Loucy (cell line): Measurements from ENCODE around the gene MOB3B.

Experiments used
- H2AFZ ChIP-seq: fragments of 200-600 bp; sonication (generic); 2 replicates; pipeline ENCODE4 v1.6.0; 2016; ENCODE audit warnings: antibody characterized with exemption, mild to moderate bottlenecking, low read length, moderate library complexity
- H3F3A ChIP-seq: fragments of 200-600 bp; 2 replicates; pipeline ENCODE4 v1.6.0; 2016; ENCODE audit warnings: antibody characterized with exemption, low read depth, mild to moderate bottlenecking
- H3K27me3 ChIP-seq: fragments of 200-600 bp; sonication (generic); 2 replicates; pipeline ENCODE4 v1.6.1; 2014; ENCODE audit warnings: low read length, mild to moderate bottlenecking; ENCODE audit not compliant: insufficient read depth, poor library complexity, severe bottlenecking
- H3K36me3 ChIP-seq: fragments of 200-600 bp; sonication (generic); 2 replicates; pipeline ENCODE4 v1.6.1; 2016; ENCODE audit warnings: low read length; ENCODE audit not compliant: insufficient read depth
- H3K4me1 ChIP-seq: fragments of 200-600 bp; sonication (generic); 2 replicates; pipeline ENCODE4 v1.5.1; 2014; ENCODE audit warnings: low read length, mild to moderate bottlenecking; ENCODE audit not compliant: insufficient read depth, poor library complexity, severe bottlenecking
- H3K4me2 ChIP-seq: fragments of 200-600 bp; sonication (generic); 2 replicates; pipeline ENCODE4 v1.6.0; 2014; ENCODE audit warnings: antibody characterized with exemption, low read length, low read depth, mild to moderate bottlenecking; ENCODE audit not compliant: poor library complexity, severe bottlenecking
- H3K4me3 ChIP-seq: fragments of 200-600 bp; sonication (generic); 2 replicates; pipeline ENCODE4 v1.5.1; 2014; ENCODE audit warnings: low read length, mild to moderate bottlenecking, mixed read lengths; ENCODE audit not compliant: poor library complexity, severe bottlenecking
- H3K79me2 ChIP-seq: fragments of 200-600 bp; sonication (generic); 2 replicates; pipeline ENCODE4 v1.6.1; 2014; ENCODE audit warnings: low read length; ENCODE audit not compliant: insufficient read depth
- H3K9ac ChIP-seq: fragments of 200-600 bp; sonication (generic); 2 replicates; pipeline ENCODE4 v1.6.0; 2014; ENCODE audit warnings: mild to moderate bottlenecking, low read depth, low read length, moderate library complexity; ENCODE audit not compliant: poor library complexity, severe bottlenecking
- H3K9me2 ChIP-seq: fragments of 200-600 bp; sonication (generic); replicated peaks from 2 replicates; pipeline ENCODE4 v1.6.1; 2016; ENCODE audit warnings: low read depth, low read length, mixed read lengths
- H3K9me3 ChIP-seq: fragments of 200-600 bp; sonication (generic); 2 replicates; pipeline ENCODE4 v1.6.1; 2014; ENCODE audit warnings: mild to moderate bottlenecking, antibody characterized with exemption, low read length, low read depth; ENCODE audit not compliant: insufficient read depth
- H4K20me1 ChIP-seq: fragments of 200-600 bp; sonication (generic); 2 replicates; pipeline ENCODE4 v1.6.0; 2014; ENCODE audit warnings: antibody characterized with exemption, low read length, mild to moderate bottlenecking; ENCODE audit not compliant: insufficient read depth, poor library complexity, severe bottlenecking
- EZH2phosphoT487 ChIP-seq: fragments of 200-600 bp; IDR thresholded peaks from 2 replicates; pipeline ENCODE4 v1.6.1; 2018; ENCODE audit warnings: antibody characterized with exemption, mild to moderate bottlenecking, moderate library complexity, borderline replicate concordance
- TF ChIP-seq, protein P1 (sequence below): fragments of 200-600 bp; sonication (generic); conservative IDR thresholded peaks from 2 replicates; pipeline ENCODE4 v1.5.1; 2014; ENCODE audit warnings: mild to moderate bottlenecking, antibody characterized with exemption, low read length

The MOB3B gene

GRCh38 chr9:27537756-27538155 is 8.1 kb upstream of the MOB3B start:
- Histone ChIP-seq H3K4me2 (no peak overlapping the region), H4K20me1 (no peaks in the 10 kb centered on the region), H3K27me3 (no peaks in the 10 kb centered on the region), H3K9me2 (no peaks in the 10 kb centered on the region), H3K4me1 (no peaks in the 10 kb centered on the region), H2AFZ (no peak overlapping the region), H3K36me3 (no peaks in the 10 kb centered on the region), H3K4me3 (no peak overlapping the region), H3F3A (no peaks in the 10 kb centered on the region), H3K9ac (no peak overlapping the region), H3K79me2 (no peaks in the 10 kb centered on the region), H3K9me3 (no peaks in the 10 kb centered on the region)
- TF ChIP-seq EZH2phosphoT487 = no peak
- TF ChIP-seq, protein P1, sequence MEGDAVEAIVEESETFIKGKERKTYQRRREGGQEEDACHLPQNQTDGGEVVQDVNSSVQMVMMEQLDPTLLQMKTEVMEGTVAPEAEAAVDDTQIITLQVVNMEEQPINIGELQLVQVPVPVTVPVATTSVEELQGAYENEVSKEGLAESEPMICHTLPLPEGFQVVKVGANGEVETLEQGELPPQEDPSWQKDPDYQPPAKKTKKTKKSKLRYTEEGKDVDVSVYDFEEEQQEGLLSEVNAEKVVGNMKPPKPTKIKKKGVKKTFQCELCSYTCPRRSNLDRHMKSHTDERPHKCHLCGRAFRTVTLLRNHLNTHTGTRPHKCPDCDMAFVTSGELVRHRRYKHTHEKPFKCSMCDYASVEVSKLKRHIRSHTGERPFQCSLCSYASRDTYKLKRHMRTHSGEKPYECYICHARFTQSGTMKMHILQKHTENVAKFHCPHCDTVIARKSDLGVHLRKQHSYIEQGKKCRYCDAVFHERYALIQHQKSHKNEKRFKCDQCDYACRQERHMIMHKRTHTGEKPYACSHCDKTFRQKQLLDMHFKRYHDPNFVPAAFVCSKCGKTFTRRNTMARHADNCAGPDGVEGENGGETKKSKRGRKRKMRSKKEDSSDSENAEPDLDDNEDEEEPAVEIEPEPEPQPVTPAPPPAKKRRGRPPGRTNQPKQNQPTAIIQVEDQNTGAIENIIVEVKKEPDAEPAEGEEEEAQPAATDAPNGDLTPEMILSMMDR = no peak

DNA sequence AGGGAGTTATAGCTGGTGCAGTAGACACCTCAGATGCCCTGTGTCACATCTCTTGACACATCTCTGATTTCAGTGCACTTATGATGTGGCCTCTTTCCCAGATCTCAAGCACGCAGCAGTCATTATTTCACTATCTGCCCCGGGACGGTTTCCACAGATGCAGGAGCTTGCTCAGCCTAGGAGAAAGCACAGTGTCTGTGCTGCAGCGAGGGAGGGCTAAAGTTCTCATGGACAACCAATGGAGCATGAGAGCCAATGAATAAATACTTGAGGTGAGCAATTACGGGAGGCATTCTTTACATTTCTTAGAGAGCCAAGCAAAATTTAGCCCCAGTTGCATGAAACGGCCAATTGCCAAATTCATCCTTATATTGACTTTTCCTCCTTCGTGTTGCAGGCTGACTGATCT is 7.4 kb upstream of the MOB3B start:
- Histone ChIP-seq H3K36me3 (no peaks in the 10 kb centered on the region), H4K20me1 (no peaks in the 10 kb centered on the region), H2AFZ (no peak overlapping the region), H3K4me1 (no peaks in the 10 kb centered on the region), H3K79me2 (no peaks in the 10 kb centered on the region), H3K4me2 (no peak overlapping the region), H3K9me2 (no peaks in the 10 kb centered on the region), H3K4me3 (no peak overlapping the region), H3F3A (no peaks in the 10 kb centered on the region), H3K9ac (no peak overlapping the region), H3K9me3 (no peaks in the 10 kb centered on the region), H3K27me3 (no peaks in the 10 kb centered on the region)
- TF ChIP-seq, protein P1 = no peak
- TF ChIP-seq EZH2phosphoT487 = no peak

DNA sequence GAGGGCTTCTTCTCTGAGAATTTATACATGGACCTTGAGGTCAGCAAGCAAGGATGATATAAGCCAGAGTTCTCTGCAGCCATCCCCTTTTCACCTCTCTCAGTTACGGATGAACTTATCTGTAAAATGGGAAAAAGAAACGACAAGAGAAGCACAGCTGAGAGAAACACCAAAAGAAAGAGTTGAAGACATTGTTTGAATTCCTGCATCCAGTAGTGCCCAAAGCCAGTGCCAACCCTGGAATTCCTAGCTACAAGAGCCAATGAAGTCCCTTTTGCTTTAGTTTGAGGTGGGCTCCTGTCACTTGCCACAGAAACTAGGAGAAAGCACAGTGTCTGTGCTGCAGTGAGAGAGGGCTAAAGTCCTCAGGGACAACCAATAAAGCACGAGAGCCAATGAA is 6.6 kb upstream of the MOB3B start:
- no peak for TF ChIP-seq EZH2phosphoT487
- TF ChIP-seq, protein P1 = no peak
- H3F3A ChIP-seq = no peaks in the 10 kb centered on the region
- H3K9me2 ChIP-seq = no peaks in the 10 kb centered on the region
- H3K4me2 ChIP-seq = no peak overlapping the region
- no peaks in the 10 kb centered on the region for H3K27me3 ChIP-seq
- H3K9me3 ChIP-seq = no peaks in the 10 kb centered on the region
- H3K4me1 ChIP-seq = no peaks in the 10 kb centered on the region
- no peak overlapping the region for H3K9ac ChIP-seq
- H4K20me1 ChIP-seq = no peaks in the 10 kb centered on the region
- no peak overlapping the region for H3K4me3 ChIP-seq
- no peaks in the 10 kb centered on the region for H3K36me3 ChIP-seq
- H2AFZ ChIP-seq = no peak overlapping the region
- no peaks in the 10 kb centered on the region for H3K79me2 ChIP-seq
